Tibial nerve (tissue), 4 donors: Measurements from ENCODE around the gene COPS2.
"Not testable (repeated sequence)": the region's sequence is repeated elsewhere in the genome, so short reads cannot be mapped to it uniquely, and the experiment has no call there.

Source experiments
- EP300 ChIP-seq, 2 donors: sonication (generic); formaldehyde crosslinking; IDR thresholded peaks; one replicate each; pipeline ENCODE4 v1.6.1; 2017; ENCODE audit warnings: antibody characterized with exemption in 2 of 2, mild to moderate bottlenecking in 1 of 2
- POLR2A ChIP-seq, 2 donors: fragments of 450-650 bp; IDR thresholded peaks; one replicate each; pipeline ENCODE4 v1.6.1; 2017; ENCODE audit warnings: antibody characterized with exemption in 2 of 2, mild to moderate bottlenecking in 2 of 2, moderate library complexity in 2 of 2
- TF ChIP-seq, protein P1 (sequence below), 5 experiments: fragments of 200-600 bp in 3 of 5; fragments of 450-650 bp in 2 of 5; sonication (generic) in 3 of 5; IDR thresholded peaks; one replicate each; pipeline ENCODE4 v1.5.1; 2016 to 2019; ENCODE audit warnings: antibody characterized with exemption in 5 of 5, mild to moderate bottlenecking in 3 of 5, moderate library complexity in 2 of 5

DNA sequence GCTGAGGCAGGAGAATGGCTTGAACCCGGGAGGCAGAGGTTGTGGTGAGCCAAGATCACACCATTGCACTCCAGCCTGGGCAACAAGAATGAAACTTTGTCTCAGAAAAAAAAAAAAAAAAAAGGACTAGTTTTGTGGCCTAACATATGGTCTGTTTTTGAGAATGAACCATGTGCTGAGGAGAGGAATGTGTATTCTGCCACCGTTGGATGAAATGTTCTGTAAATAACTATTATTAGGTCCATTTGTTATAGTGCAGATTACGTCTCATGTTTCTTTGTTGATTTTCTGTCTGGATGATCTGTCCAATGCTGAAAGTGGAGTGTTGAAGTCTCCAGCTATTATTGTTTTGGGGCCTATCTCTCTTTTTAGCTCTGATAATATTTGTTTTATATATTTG, 28.3 kb upstream of the COPS2 start:
- TF ChIP-seq, protein P1, sequence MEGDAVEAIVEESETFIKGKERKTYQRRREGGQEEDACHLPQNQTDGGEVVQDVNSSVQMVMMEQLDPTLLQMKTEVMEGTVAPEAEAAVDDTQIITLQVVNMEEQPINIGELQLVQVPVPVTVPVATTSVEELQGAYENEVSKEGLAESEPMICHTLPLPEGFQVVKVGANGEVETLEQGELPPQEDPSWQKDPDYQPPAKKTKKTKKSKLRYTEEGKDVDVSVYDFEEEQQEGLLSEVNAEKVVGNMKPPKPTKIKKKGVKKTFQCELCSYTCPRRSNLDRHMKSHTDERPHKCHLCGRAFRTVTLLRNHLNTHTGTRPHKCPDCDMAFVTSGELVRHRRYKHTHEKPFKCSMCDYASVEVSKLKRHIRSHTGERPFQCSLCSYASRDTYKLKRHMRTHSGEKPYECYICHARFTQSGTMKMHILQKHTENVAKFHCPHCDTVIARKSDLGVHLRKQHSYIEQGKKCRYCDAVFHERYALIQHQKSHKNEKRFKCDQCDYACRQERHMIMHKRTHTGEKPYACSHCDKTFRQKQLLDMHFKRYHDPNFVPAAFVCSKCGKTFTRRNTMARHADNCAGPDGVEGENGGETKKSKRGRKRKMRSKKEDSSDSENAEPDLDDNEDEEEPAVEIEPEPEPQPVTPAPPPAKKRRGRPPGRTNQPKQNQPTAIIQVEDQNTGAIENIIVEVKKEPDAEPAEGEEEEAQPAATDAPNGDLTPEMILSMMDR (IDR thresholded peaks at IDR 0.05) = not testable (repeated sequence)
- TF ChIP-seq POLR2A, EP300 (IDR thresholded peaks at IDR 0.05): not testable (repeated sequence)
